B cell (primary cell): ENCODE data around the gene NRXN2. TPM values are rescaled to one million over a fixed set of nuclear protein-coding genes. Genes with fewer than 3 reads are reported as not detected.
A peak's percentile ranks its signal among the peaks of the same experiment; 100 is the strongest.

ENCODE experiments used
- ATAC-seq: fragments of 200-7000 bp; cut with Tn5 transposase; one replicate; pipeline ENCODE4 v1.10.0; 2021; ENCODE audit warnings: low read depth, mild to moderate bottlenecking, moderate number of reproducible peaks, moderate library complexity
- CTCF ChIA-PET: fragments of 350-600 bp; sonication (Branson Sonifier 250); formaldehyde crosslinking; loops from one replicate; lab custom pipeline; 2021; ENCODE audit warnings: antibody characterized with exemption, inconsistent platforms; lab: Charles Lee
- POLR2A ChIA-PET: fragments of 350-600 bp; sonication (Branson Sonifier 250); formaldehyde crosslinking; loops from one replicate; lab custom pipeline; 2021; ENCODE audit warnings: antibody characterized with exemption; lab: Charles Lee
- DNase-seq: peaks from one replicate; pipeline ENCODE4 v3.0.0; 2013
- H2AFZ ChIP-seq: 2 replicates; pipeline ENCODE4 v1.6.1; 2012; ENCODE audit warnings: mild to moderate bottlenecking, low read depth, low read length; ENCODE audit not compliant: insufficient read depth, poor library complexity, severe bottlenecking
- H3K27ac ChIP-seq, 2 donors: 1 replicate in 1 of 2; 2 replicates in 1 of 2; pipeline ENCODE4 v1.5.1; 2012 to 2013; ENCODE audit warnings: low read length in 2 of 2, mild to moderate bottlenecking in 2 of 2, moderate library complexity in 1 of 2
- H3K27me3 ChIP-seq, 4 experiments: fragments of 200-600 bp in 1 of 4; sonication (generic) in 1 of 4; replicated peaks in 1 of 4; 1 replicate in 2 of 4; 2 replicates in 2 of 4; pipeline versions ENCODE4 v1.6.1 to v1.7.0; 2013 to 2016; ENCODE audit warnings: low read length in 3 of 4, mild to moderate bottlenecking in 2 of 4, mixed read lengths in 1 of 4, moderate library complexity in 1 of 4; ENCODE audit not compliant: insufficient read depth in 4 of 4, control insufficient read depth in 3 of 4; ENCODE audit errors: control extremely low read depth in 1 of 4
- H3K36me3 ChIP-seq, 2 experiments: replicated peaks in 1 of 2; 1 replicate in 1 of 2; 2 replicates in 1 of 2; pipeline versions ENCODE4 v1.6.1 to v1.7.1; 2013; ENCODE audit warnings: low read length in 1 of 2; ENCODE audit not compliant: insufficient read depth in 2 of 2, control insufficient read depth in 1 of 2; ENCODE audit errors: control extremely low read depth in 1 of 2, extremely low read depth in 1 of 2
- H3K4me1 ChIP-seq, 2 donors: fragments of 200-600 bp in 1 of 2; sonication (generic) in 1 of 2; 1 replicate in 1 of 2; 2 replicates in 1 of 2; pipeline versions ENCODE4 v1.5.1 to v1.6.1; 2013 to 2017; ENCODE audit warnings: low read length in 2 of 2; ENCODE audit not compliant: control insufficient read depth in 2 of 2, insufficient read depth in 2 of 2
- H3K4me2 ChIP-seq: replicated peaks from 2 replicates; pipeline ENCODE3; 2012; ENCODE audit warnings: mild to moderate bottlenecking, low read depth, low read length; ENCODE audit not compliant: poor library complexity, severe bottlenecking
- H3K4me3 ChIP-seq, 5 experiments: fragments of 200-600 bp in 1 of 5; sonication (generic) in 1 of 5; 1 replicate in 3 of 5; 2 replicates in 2 of 5; pipeline versions ENCODE4 v1.5.1 to v1.7.0; 2011 to 2016; ENCODE audit warnings: low read length in 4 of 5, mild to moderate bottlenecking in 4 of 5, low read depth in 2 of 5, control low read depth in 1 of 5, moderate library complexity in 1 of 5; ENCODE audit not compliant: insufficient read depth in 1 of 5; ENCODE audit errors: control extremely low read depth in 1 of 5, extremely low read depth in 1 of 5
- H3K79me2 ChIP-seq: fragments of 200-600 bp; sonication (generic); one replicate; pipeline ENCODE4 v1.6.0; 2016; ENCODE audit warnings: low read length; ENCODE audit not compliant: control insufficient read depth, insufficient read depth
- H3K9ac ChIP-seq: fragments of 200-600 bp; sonication (generic); 2 replicates; pipeline ENCODE4 v1.6.1; 2017; ENCODE audit warnings: mild to moderate bottlenecking, low read length, moderate library complexity
- H3K9me3 ChIP-seq, 3 donors: one replicate each; pipeline versions ENCODE4 v1.6.1 to v1.7.1; 2013; ENCODE audit warnings: low read length in 2 of 3; ENCODE audit not compliant: control insufficient read depth in 2 of 3, insufficient read depth in 1 of 3; ENCODE audit errors: control extremely low read depth in 1 of 3
- H4K20me1 ChIP-seq: 2 replicates; pipeline ENCODE4 v1.6.0; 2012; ENCODE audit warnings: mild to moderate bottlenecking, low read length; ENCODE audit not compliant: insufficient read depth, control insufficient read depth, poor library complexity, severe bottlenecking
- H3K27ac Mint-ChIP-seq: one replicate; pipeline ENCODE4 v1.8.0; 2021; ENCODE audit warnings: mixed read lengths
- H3K27me3 Mint-ChIP-seq: one replicate; pipeline ENCODE4 v1.8.0; 2021; ENCODE audit warnings: mixed read lengths
- H3K4me1 Mint-ChIP-seq: one replicate; pipeline ENCODE4 v1.8.0; 2021; ENCODE audit warnings: mixed read lengths
- H3K4me3 Mint-ChIP-seq: one replicate; pipeline ENCODE4 v1.8.0; 2021; ENCODE audit warnings: mixed read lengths
- H3K9me3 Mint-ChIP-seq: one replicate; pipeline ENCODE4 v1.8.0; 2022; ENCODE audit warnings: mixed read lengths; ENCODE audit not compliant: insufficient read depth
- CTCF ChIP-seq: fragments of 200-600 bp; IDR thresholded peaks from one replicate; pipeline ENCODE4 v1.8.0; 2022; ENCODE audit warnings: antibody characterized with exemption, mild to moderate bottlenecking
- EZH2 ChIP-seq: IDR thresholded peaks from 2 replicates; pipeline ENCODE4 v1.6.1; 2012; ENCODE audit warnings: borderline replicate concordance, low read depth, mild to moderate bottlenecking, moderate library complexity, low read length; ENCODE audit not compliant: insufficient read depth, poor library complexity, severe bottlenecking
- WGBS: methylation state at CpG from one replicate; pipeline ENCODE4 v1.1.5; 2013; ENCODE audit warnings: missing lambda C conversion rate; ENCODE audit not compliant: insufficient coverage; 5-methylcytosine and 5-hydroxymethylcytosine counted together
- intact Hi-C: fragments of 100-400 bp; cut with micrococcal nuclease; formaldehyde crosslinking; loops from one replicate; pipeline ENCODE4 v1.10.0; 2022
- polyA plus RNA-seq: library from polyadenylated mRNA; depleted of rRNA; stranded (reverse); fragments of >200 nt; gene quantifications from 2 replicates; pipeline ENCODE4 v1.2.3, GENCODE V29; 2012
- total RNA-seq, 2 donors: library from RNA; stranded (reverse); fragments of 120-200 nt in 1 of 2; gene quantifications; 1 replicate in 1 of 2; 2 replicates in 1 of 2; pipeline versions ENCODE4 v1.2.3 to v1.2.4, GENCODE V29; 2013 to 2022

The NRXN2 gene
- total and polyA plus RNA-seq, 2 donors (not counting 1 experiment from before 2014, with no cell fraction given) = 0.01 to 0.52 TPM

GRCh38 chr11:64759131-64759721, 36.2 kb upstream of the NRXN2 start:
- no peak overlapping the region for H3K9ac ChIP-seq
- H3K79me2 ChIP-seq = peaks cover 69% of the 10 kb centered on the region
- peaks cover 46 to 61% of the 10 kb centered on the region in 2 donors for H3K4me1 ChIP-seq
- no peaks in the 10 kb centered on the region for H3K27me3 ChIP-seq
- TF ChIP-seq EZH2 (no peak), CTCF (no peak)
- Mint-ChIP-seq H3K9me3 (no peaks in the 10 kb centered on the region), H3K27ac (peak overlapping the region; percentile 91), H3K27me3 (no peaks in the 10 kb centered on the region), H3K4me3 (no peak overlapping the region), H3K4me1 (peaks cover 53% of the 10 kb centered on the region)
- no peak for ATAC-seq
- no peak for DNase-seq
- no peak overlapping the region for H3K4me3 ChIP-seq
- no peaks in the 10 kb centered on the region for H3K9me3 ChIP-seq
- no peak overlapping the region for H3K4me2 ChIP-seq
- WGBS = 91% methylated on average over 18 of the region's 21 CpGs
- H3K27ac ChIP-seq = peak overlapping the region in 1 of 2 donors; percentile 34
- H3K36me3 ChIP-seq = peaks cover 0 to 34% of the 10 kb centered on the region in 2 experiments
- CTCF ChIA-PET = interaction anchor here (0.6 kb wide), 1 partner anchor 20 kb away, joined by 3 read pairs; no protein-coding TSS in a partner anchor
- intact Hi-C loops = no loop called here
- H2AFZ ChIP-seq = no peak overlapping the region
- POLR2A ChIA-PET = interaction anchor here (0.9 to 8.8 kb wide), 2 partner anchors 13 to 19 kb away, joined by 3 to 175 read pairs; partner anchors contain the start of genes RASGRP2 and SF1
- H4K20me1 ChIP-seq = peaks cover 9% of the 10 kb centered on the region
